ENCODE data around the gene NEDD9.

Gene NEDD9

DNA sequence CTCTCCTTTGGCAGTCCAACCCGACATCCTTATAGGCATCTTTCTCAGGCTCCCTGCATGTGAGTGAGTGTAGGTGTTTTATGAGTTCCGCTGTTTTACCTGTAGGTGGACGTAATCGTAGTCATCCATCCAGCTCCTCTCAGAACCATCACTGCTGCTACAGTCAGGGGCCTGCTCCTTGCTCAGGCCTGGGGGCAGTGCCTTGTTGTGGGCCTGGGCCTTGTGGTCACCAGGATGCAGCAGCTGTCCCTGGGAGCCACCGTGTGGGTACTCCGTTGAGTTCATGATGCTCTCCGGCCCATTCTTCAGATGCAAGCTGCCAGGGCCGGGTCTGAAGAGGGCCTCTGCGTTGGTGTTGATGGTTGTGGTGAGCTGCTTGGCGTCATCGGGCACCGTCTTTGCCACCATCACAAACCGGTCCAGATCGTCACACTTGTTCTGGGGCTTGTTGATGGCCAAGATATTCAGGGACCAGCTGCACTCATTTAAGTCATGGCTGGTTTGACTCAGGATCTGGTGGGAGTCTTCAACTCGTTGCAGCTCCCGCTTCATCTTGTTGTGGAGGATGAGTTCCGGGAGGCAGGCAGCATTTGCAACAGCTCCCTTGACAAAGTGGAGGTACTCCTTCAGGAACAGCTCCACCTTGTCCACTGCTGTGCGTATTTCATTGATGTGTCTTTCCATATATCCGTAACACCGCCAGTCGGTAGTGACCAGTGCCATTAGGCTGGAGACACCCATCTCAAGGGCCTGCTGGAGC, 42.4 kb downstream of the NEDD9 start:
- no peak for TF ChIP-seq POLR2A (IDR thresholded peaks at IDR 0.05; ENCODE audit: extremely low read depth, insufficient read length)
- TF ChIP-seq MAX (IDR thresholded peaks at IDR 0.05; ENCODE audit: low read depth, low read length): no peak
- no peak for TF ChIP-seq CTCF (IDR thresholded peaks at IDR 0.05; ENCODE audit: low read depth, low read length)
- TF ChIP-seq MYC (IDR thresholded peaks at IDR 0.05; ENCODE audit: low read depth, low read length): no peak
- H3K4me3 ChIP-seq (ENCODE audit: low read depth, low read length): no peak overlapping the region
- DNase-seq (ENCODE audit: low read depth): no peak

GRCh38 chr6:11188161-11188915, 44.1 kb downstream of the NEDD9 start:
- H3K4me3 ChIP-seq (ENCODE audit: low read depth, low read length): no peak overlapping the region
- DNase-seq (ENCODE audit: low read depth): no peak
- no peak for TF ChIP-seq MAX (IDR thresholded peaks at IDR 0.05; ENCODE audit: low read depth, low read length)
- no peak for TF ChIP-seq MYC (IDR thresholded peaks at IDR 0.05; ENCODE audit: low read depth, low read length)
- no peak for TF ChIP-seq POLR2A (IDR thresholded peaks at IDR 0.05; ENCODE audit: extremely low read depth, insufficient read length)
- no peak for TF ChIP-seq CTCF (IDR thresholded peaks at IDR 0.05; ENCODE audit: low read depth, low read length)

GRCh38 chr6:11187301-11187700, 45.2 kb downstream of the NEDD9 start:
- H3K4me3 ChIP-seq (ENCODE audit: low read depth, low read length): no peak overlapping the region
- TF ChIP-seq CTCF (IDR thresholded peaks at IDR 0.05; ENCODE audit: low read depth, low read length) (no peak), MAX (IDR thresholded peaks at IDR 0.05; ENCODE audit: low read depth, low read length) (no peak), MYC (IDR thresholded peaks at IDR 0.05; ENCODE audit: low read depth, low read length) (no peak), POLR2A (IDR thresholded peaks at IDR 0.05; ENCODE audit: extremely low read depth, insufficient read length) (no peak)
- no peak for DNase-seq (ENCODE audit: low read depth)

DNA sequence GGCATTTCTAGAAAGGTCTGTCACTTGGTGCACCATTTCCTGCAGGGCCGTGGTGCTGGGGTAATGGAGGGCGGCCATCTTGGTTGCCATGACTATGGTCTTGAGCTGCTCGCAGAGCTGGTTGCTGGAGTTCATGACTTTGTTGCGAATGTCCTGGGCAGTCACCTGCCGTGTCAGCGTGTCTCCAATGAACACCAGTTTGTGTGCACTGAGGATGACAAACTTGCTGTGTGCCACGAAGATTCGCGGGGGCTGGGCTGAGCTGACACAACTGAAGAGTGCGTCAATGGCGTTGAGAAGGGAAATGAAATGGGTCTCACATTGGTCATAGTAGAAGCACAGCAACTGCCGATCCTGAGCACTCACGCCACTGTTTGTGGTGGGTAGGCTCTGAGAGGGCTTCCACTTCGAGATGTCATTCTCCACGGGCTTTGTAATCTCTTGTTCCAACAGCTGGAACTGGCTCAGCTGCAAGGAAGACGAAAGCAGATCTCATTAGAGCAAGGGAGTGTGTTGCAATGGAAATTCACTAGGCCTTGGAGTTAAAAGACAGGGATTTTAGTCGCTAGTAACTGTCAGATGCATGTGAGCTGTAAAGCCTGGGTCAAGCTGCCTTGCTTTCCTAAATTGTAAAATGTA, 47.1 kb downstream of the NEDD9 start:
- TF ChIP-seq MAX (IDR thresholded peaks at IDR 0.05; ENCODE audit: low read depth, low read length) (no peak), MYC (IDR thresholded peaks at IDR 0.05; ENCODE audit: low read depth, low read length) (no peak), POLR2A (IDR thresholded peaks at IDR 0.05; ENCODE audit: extremely low read depth, insufficient read length) (no peak), CTCF (IDR thresholded peaks at IDR 0.05; ENCODE audit: low read depth, low read length) (no peak)
- no peak for DNase-seq (ENCODE audit: low read depth)
- H3K4me3 ChIP-seq (ENCODE audit: low read depth, low read length): no peak overlapping the region

GRCh38 chr6:11183761-11184362, 48.6 kb downstream of the NEDD9 start:
- H3K4me3 ChIP-seq (ENCODE audit: low read depth, low read length): no peak overlapping the region
- no peak for DNase-seq (ENCODE audit: low read depth)
- no peak for TF ChIP-seq POLR2A (IDR thresholded peaks at IDR 0.05; ENCODE audit: extremely low read depth, insufficient read length)
- no peak for TF ChIP-seq MYC (IDR thresholded peaks at IDR 0.05; ENCODE audit: low read depth, low read length)
- no peak for TF ChIP-seq CTCF (IDR thresholded peaks at IDR 0.05; ENCODE audit: low read depth, low read length)
- no peak for TF ChIP-seq MAX (IDR thresholded peaks at IDR 0.05; ENCODE audit: low read depth, low read length)

All from NB4 (cell line).